ENCODE data around the gene ZNF581. TPM values are rescaled to one million over a fixed set of nuclear protein-coding genes. Genes with fewer than 3 reads are reported as not detected.

ZNF581 gene
- total RNA-seq, 1 experiment from 2014 or later = 65.1 TPM

DNA sequence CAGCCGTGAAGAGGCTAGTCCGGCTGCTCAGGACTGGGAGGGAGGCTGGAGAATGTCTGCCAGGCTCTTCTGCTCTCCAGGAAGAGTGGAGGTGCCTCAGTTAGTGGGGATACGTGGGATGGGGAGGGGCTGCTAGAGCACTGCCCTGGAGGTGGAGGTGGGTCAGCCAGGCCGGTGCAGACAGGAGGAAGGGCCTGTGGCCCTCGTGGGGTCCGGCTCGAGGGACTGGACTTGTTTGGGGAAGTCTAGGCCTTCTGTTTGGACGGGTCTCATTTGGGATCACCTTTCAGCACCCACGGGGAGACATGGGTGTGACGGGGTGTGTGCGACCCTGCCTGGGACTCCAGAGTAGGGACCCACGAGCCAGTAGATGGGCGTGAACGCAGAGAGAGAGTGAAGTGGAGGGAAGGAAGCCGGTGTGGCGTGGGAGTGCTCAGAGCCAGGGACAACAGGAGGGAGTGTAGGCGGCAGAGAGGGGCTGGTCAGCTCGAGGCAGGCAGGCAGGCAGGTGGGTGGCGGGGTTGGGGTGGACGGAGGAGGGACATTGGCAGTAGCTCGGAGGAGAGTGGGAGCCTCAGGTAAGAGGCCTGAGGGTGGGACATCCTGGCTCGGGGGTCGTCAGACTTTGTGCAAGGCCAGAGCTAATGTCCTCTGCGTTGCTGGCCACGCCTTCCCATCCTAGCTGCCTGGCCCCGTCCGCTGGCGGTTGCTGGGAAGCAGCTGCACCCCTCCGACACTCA, 43.0 kb downstream of the ZNF581 start:
- H3K27ac ChIP-seq (ENCODE audit: insufficient read length, low read depth, low read length) = no peak overlapping the region
- H3K18ac ChIP-seq (ENCODE audit: insufficient read length, low read depth, low read length) = no peak overlapping the region
- H3T11ph ChIP-seq (ENCODE audit: low read length) = no peak overlapping the region
- H4K91ac ChIP-seq (ENCODE audit: insufficient read length, low read depth, low read length) = no peak overlapping the region
- Mint-ChIP-seq H3K27ac (no peak overlapping the region; a peak in 2 of 7 replicates), H3K9me3 (no peaks in the 10 kb centered on the region; a peak in 1 of 5 replicates), H3K36me3 (ENCODE audit: insufficient read depth in 1 of 3, low read depth in 3 of 3) (peaks cover 29 to 64% (median 48%) of the 10 kb centered on the region in 3 experiments), H3K27me3 (ENCODE audit: low read depth) (no peaks in the 10 kb centered on the region), H3K4me3 (no peak overlapping the region), H3K4me1 (no peaks in the 10 kb centered on the region)
- no CpG with 5 or more reads among the region's 29 CpGs for WGBS (ENCODE audit: extremely low coverage, insufficient read length, low lambda C conversion rate)
- no peaks in the 10 kb centered on the region for H3K27me3 ChIP-seq (ENCODE audit: insufficient read depth, low read length)
- no peak overlapping the region for H2AK5ac ChIP-seq (ENCODE audit: insufficient read length, low read length)
- H2BK12ac ChIP-seq (ENCODE audit: insufficient read length, low read depth, low read length) = no peak overlapping the region
- H3K79me2 ChIP-seq (ENCODE audit: insufficient read depth, low read length) = 0 out of 2 replicates have a peak, but pooled peaks cover 1% of the 10 kb centered on the region
- no peak overlapping the region for H3K9ac ChIP-seq (ENCODE audit: extremely low read depth, insufficient read length, low read length)
- H3K23me2 ChIP-seq (ENCODE audit: insufficient read length, low read depth, low read length, poor library complexity, severe bottlenecking) = no peaks in the 10 kb centered on the region
- H2AFZ ChIP-seq (ENCODE audit: low read length) = no peak overlapping the region
- H3K23ac ChIP-seq (ENCODE audit: insufficient read length, low read depth, low read length) = no peak overlapping the region
- TF ChIP-seq, protein P1, sequence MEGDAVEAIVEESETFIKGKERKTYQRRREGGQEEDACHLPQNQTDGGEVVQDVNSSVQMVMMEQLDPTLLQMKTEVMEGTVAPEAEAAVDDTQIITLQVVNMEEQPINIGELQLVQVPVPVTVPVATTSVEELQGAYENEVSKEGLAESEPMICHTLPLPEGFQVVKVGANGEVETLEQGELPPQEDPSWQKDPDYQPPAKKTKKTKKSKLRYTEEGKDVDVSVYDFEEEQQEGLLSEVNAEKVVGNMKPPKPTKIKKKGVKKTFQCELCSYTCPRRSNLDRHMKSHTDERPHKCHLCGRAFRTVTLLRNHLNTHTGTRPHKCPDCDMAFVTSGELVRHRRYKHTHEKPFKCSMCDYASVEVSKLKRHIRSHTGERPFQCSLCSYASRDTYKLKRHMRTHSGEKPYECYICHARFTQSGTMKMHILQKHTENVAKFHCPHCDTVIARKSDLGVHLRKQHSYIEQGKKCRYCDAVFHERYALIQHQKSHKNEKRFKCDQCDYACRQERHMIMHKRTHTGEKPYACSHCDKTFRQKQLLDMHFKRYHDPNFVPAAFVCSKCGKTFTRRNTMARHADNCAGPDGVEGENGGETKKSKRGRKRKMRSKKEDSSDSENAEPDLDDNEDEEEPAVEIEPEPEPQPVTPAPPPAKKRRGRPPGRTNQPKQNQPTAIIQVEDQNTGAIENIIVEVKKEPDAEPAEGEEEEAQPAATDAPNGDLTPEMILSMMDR (conservative IDR thresholded peaks at IDR 0.05) = no peak
- DNase-seq = no peak
- H4K20me1 ChIP-seq (ENCODE audit: control insufficient read depth, insufficient read depth, insufficient read length) = no peaks in the 10 kb centered on the region
- H3K4me1 ChIP-seq (ENCODE audit: insufficient read depth, low read length) = no peaks in the 10 kb centered on the region
- no peak overlapping the region for H2BK15ac ChIP-seq (ENCODE audit: low read depth, low read length)
- no peak overlapping the region for H2BK120ac ChIP-seq (ENCODE audit: low read depth, low read length, poor library complexity, severe bottlenecking)
- no peak overlapping the region for H4K8ac ChIP-seq (replicated peaks; ENCODE audit: insufficient read length, low read depth, low read length)
- H3K14ac ChIP-seq (ENCODE audit: insufficient read depth, low read length) = no peak overlapping the region
- H3K56ac ChIP-seq (ENCODE audit: insufficient read length, low read depth, low read length) = no peak overlapping the region
- H3K9me3 ChIP-seq (ENCODE audit: control insufficient read depth, low read depth, low read length) = no peaks in the 10 kb centered on the region
- H3K4ac ChIP-seq (ENCODE audit: low read depth, low read length) = no peak overlapping the region
- no peak overlapping the region for H3K4me2 ChIP-seq (ENCODE audit: insufficient read depth, insufficient read length, low read length)
- no peaks in the 10 kb centered on the region for H3K79me1 ChIP-seq (ENCODE audit: insufficient read depth, low read depth, low read length, poor library complexity, severe bottlenecking)
- H2BK20ac ChIP-seq (ENCODE audit: low read depth, low read length, poor library complexity, severe bottlenecking) = no peak overlapping the region
- H2BK5ac ChIP-seq (ENCODE audit: insufficient read length, low read length) = no peak overlapping the region
- no peak overlapping the region for H4K5ac ChIP-seq (ENCODE audit: insufficient read length, low read depth, low read length)

Measured in H9 (cell line).